Pancreas (tissue), 10 donors: ENCODE results near the gene XYLT1. TPM values are rescaled to one million over a fixed set of nuclear protein-coding genes. Genes with fewer than 3 reads are reported as not detected.

Experiments
- ATAC-seq, 4 donors: fragments of 200-7000 bp; cut with Tn5 transposase; one replicate each; pipeline versions ENCODE4 v1.8.0 to v1.9.1; 2020; ENCODE audit warnings: mild to moderate bottlenecking in 4 of 4, moderate library complexity in 4 of 4
- DNase-seq, 6 donors: peaks; one replicate each; pipeline ENCODE4 v3.0.0-alpha.2; 2020
- FAIRE-seq: peaks from 2 replicates; lab custom pipeline; 2012; peaks lifted over from hg19 to GRCh38; lab: Jason Lieb, UNC
- H3K27ac ChIP-seq, 4 donors: fragments of 200-600 bp; sonication (generic); 1 replicate in 3 of 4; 2 replicates in 1 of 4; pipeline versions ENCODE4 v1.5.0 to v1.8.0; 2020
- H3K27me3 ChIP-seq, 4 donors: fragments of 200-600 bp; one replicate each; pipeline ENCODE4 v1.8.0; 2021
- H3K36me3 ChIP-seq, 3 donors: fragments of 200-600 bp; sonication (generic) in 1 of 3; one replicate each; pipeline versions ENCODE4 v1.5.0 to v1.8.0; 2020 to 2021
- H3K4me1 ChIP-seq, 3 donors: fragments of 200-600 bp; one replicate each; pipeline ENCODE4 v1.8.0; 2021
- H3K4me3 ChIP-seq, 4 donors: fragments of 200-600 bp; sonication (generic) in 2 of 4; one replicate each; pipeline versions ENCODE4 v1.5.0 to v1.8.0; 2020 to 2021
- H3K9me3 ChIP-seq, 4 donors: fragments of 200-600 bp; one replicate each; pipeline ENCODE4 v1.8.0; 2021
- CTCF ChIP-seq, 4 donors: fragments of 200-600 bp; sonication (generic) in 3 of 4; IDR thresholded peaks; one replicate each; pipeline versions ENCODE4 v1.5.0 to v1.8.0; 2021; ENCODE audit warnings: antibody characterized with exemption in 4 of 4
- WGBS, 2 donors: extraction: QIAGEN DNeasy Blood & Tissue Kit; methylation state at CpG; one replicate each; pipeline ENCODE4 v1.1.7; 2013; 5-methylcytosine and 5-hydroxymethylcytosine counted together
- intact Hi-C, 3 donors: fragments of 100-400 bp; cut with DNase I; formaldehyde crosslinking; loops; one replicate each; pipeline versions ENCODE4 v1.11.1 to v1.14.2; 2022
- polyA plus RNA-seq, 2 donors: library from polyadenylated mRNA; stranded (reverse); fragments of 200-250 nt; gene quantifications; one replicate each; pipeline ENCODE4 v1.2.3, GENCODE V29; 2013
- total RNA-seq, 6 donors: library from RNA; stranded (reverse); fragmentation: NEBNext Ultra II Directional in 4 of 6; extraction: Animal tissue kit (Norgen Biotek cat#: 25700) in 4 of 6; gene quantifications; one replicate each; pipeline versions ENCODE4 v1.2.1 to v1.2.4, GENCODE V29; 2021 to 2023
- donor health status: healthy with polysubstance abuse.
- donor health status: DM: no; HTN: no; CAD: no; lungs with moderate emphysema.
- donor health status: DM: no; HTN: no; CAD: no.
- donor health status: control.
- donor health status: control.
- donor health status: Bipolar disorder and iron deficiency.
- donor health status: DM: yes; HTN: yes; CAD: no.
- donor health status: DM: no; HTN: no; CAD: no.
- donor health status: DM: no; HTN: no; CAD: no.
- donor health status: DM: yes; HTN: yes; CAD: no.

The XYLT1 gene
- total and polyA plus RNA-seq, 8 donors: 1.6 to 8.2 (median 4.6) TPM

- no peak for FAIRE-seq
- Histone ChIP-seq H3K27ac (peak overlapping the region; percentile 8 to 63 (median 46)), H3K4me1 (peaks cover 0 to 3% (median 3%) of the 10 kb centered on the region in 3 donors), H3K4me3 (no peak overlapping the region), H3K27me3 (no peaks in the 10 kb centered on the region), H3K36me3 (no peaks in the 10 kb centered on the region), H3K9me3 (no peaks in the 10 kb centered on the region)
- no peak for TF ChIP-seq CTCF (IDR thresholded peaks at IDR 0.05)
- peak; percentile 28 to 68 (median 50) for ATAC-seq
- intact Hi-C loops: no loop called here
- WGBS, 2 donors: 55 to 64% methylated on average over 18 of the region's 18 CpGs
- DNase-seq: no peak
Observed at GRCh38 chr16:17364319-17365210, 106.2 kb downstream of the XYLT1 start.

GRCh38 chr16:17362946-17363345, 107.8 kb downstream of the XYLT1 start:
- intact Hi-C loops: no loop called here
- peak overlapping the region in 1 of 4 donors; percentile 39 for H3K27ac ChIP-seq
- ATAC-seq: no peak
- WGBS, 2 donors: 68 to 75% methylated on average over 4 of the region's 4 CpGs
- TF ChIP-seq CTCF (IDR thresholded peaks at IDR 0.05): no peak
- H3K36me3 ChIP-seq: no peaks in the 10 kb centered on the region
- H3K9me3 ChIP-seq: no peaks in the 10 kb centered on the region
- H3K27me3 ChIP-seq: no peaks in the 10 kb centered on the region
- H3K4me1 ChIP-seq: peaks cover 0 to 3% (median 3%) of the 10 kb centered on the region in 3 donors
- no peak for FAIRE-seq
- no peak overlapping the region for H3K4me3 ChIP-seq
- no peak for DNase-seq

GRCh38 chr16:17362183-17362582, 108.6 kb downstream of the XYLT1 start:
- Histone ChIP-seq H3K9me3 (no peaks in the 10 kb centered on the region), H3K27me3 (no peaks in the 10 kb centered on the region), H3K36me3 (no peaks in the 10 kb centered on the region), H3K4me1 (peaks cover 0 to 3% (median 3%) of the 10 kb centered on the region in 3 donors), H3K4me3 (no peak overlapping the region), H3K27ac (no peak overlapping the region)
- TF ChIP-seq CTCF (IDR thresholded peaks at IDR 0.05): no peak
- DNase-seq (no peak), FAIRE-seq (no peak), ATAC-seq (no peak)
- intact Hi-C loops: no loop called here
- WGBS, 2 donors: 87 to 91% methylated on average over 5 of the region's 5 CpGs

- no peak overlapping the region for H3K4me3 ChIP-seq
- H3K9me3 ChIP-seq: no peaks in the 10 kb centered on the region
- WGBS, 2 donors: 89 to 95% methylated on average over 7 of the region's 7 CpGs
- TF ChIP-seq CTCF (IDR thresholded peaks at IDR 0.05): no peak
- DNase-seq (no peak), FAIRE-seq (no peak), ATAC-seq (peak in 2 of 4 donors; percentile 12 to 19)
- H3K27me3 ChIP-seq: no peaks in the 10 kb centered on the region
- no peaks in the 10 kb centered on the region for H3K36me3 ChIP-seq
- intact Hi-C loops: no loop called here
- H3K4me1 ChIP-seq: peaks cover 0 to 3% (median 3%) of the 10 kb centered on the region in 3 donors
- no peak overlapping the region for H3K27ac ChIP-seq
Observed at GRCh38 chr16:17360693-17361122, 110.1 kb downstream of the XYLT1 start.
